ENCODE measurements around the gene NELL1. TPM values are rescaled to one million over a fixed set of nuclear protein-coding genes. Genes with fewer than 3 reads are reported as not detected.

Gene NELL1
- total RNA-seq, 2 donors from 2014 or later, result 0.19 TPM; not detected in 1

DNA sequence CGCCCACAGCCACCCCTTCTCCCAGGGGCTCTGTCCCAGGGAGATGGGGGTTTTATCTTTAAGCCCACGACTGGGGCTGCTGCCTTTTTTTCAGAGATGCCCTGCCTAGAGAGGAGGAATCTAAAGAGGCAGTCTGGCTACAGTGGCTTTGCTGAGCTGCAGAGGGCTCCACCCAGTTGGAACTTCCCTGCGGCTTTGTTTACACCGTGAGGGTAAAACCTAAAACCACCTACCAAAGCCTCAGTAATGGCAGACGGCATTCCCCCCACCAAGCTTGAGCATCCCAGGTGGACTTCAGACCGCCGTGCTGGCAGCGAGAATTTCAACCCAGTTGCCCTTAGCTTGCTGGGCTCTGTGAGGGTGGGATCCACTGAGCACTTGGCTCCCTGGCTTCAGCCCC lies 535.8 kb downstream of the NELL1 start:
- H3K4me1 ChIP-seq, result no peaks in the 10 kb centered on the region
- no peak for DNase-seq
- TF ChIP-seq, protein P1, sequence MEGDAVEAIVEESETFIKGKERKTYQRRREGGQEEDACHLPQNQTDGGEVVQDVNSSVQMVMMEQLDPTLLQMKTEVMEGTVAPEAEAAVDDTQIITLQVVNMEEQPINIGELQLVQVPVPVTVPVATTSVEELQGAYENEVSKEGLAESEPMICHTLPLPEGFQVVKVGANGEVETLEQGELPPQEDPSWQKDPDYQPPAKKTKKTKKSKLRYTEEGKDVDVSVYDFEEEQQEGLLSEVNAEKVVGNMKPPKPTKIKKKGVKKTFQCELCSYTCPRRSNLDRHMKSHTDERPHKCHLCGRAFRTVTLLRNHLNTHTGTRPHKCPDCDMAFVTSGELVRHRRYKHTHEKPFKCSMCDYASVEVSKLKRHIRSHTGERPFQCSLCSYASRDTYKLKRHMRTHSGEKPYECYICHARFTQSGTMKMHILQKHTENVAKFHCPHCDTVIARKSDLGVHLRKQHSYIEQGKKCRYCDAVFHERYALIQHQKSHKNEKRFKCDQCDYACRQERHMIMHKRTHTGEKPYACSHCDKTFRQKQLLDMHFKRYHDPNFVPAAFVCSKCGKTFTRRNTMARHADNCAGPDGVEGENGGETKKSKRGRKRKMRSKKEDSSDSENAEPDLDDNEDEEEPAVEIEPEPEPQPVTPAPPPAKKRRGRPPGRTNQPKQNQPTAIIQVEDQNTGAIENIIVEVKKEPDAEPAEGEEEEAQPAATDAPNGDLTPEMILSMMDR (IDR thresholded peaks at IDR 0.05), result no peak
- no peak overlapping the region for H3K4me3 ChIP-seq
- no peaks in the 10 kb centered on the region for H3K27me3 ChIP-seq
- no peaks in the 10 kb centered on the region for H3K9me3 ChIP-seq
- no peaks in the 10 kb centered on the region for H3K36me3 ChIP-seq
- H3K9ac ChIP-seq (ENCODE audit: low read depth in 2 of 2, low read length in 2 of 2), result no peak overlapping the region
- H3K27ac ChIP-seq, result no peak overlapping the region
- intact Hi-C loops (cut with DNase I), result no loop called here

DNA sequence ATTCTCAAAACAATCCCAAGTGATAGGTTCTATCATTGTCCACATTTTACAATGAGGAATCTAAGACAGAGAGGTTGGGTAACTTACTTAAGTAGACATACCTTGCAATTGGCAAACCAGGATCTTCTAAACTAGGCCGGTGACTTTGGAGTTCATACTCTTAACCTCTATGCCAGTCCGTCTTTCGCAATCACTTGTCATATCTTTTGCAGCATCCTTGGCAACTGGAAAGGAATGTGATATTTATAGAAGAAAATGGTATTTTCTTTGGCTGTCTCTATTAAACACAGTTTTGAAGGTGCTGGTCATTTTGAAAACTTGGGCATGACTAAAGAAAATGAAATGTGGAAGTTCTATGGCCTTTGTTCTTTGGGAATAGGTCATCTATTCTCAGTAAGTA lies 556.5 kb downstream of the NELL1 start:
- H3K36me3 ChIP-seq, result no peaks in the 10 kb centered on the region
- no peak overlapping the region for H3K4me3 ChIP-seq
- H3K9me3 ChIP-seq, result no peaks in the 10 kb centered on the region
- intact Hi-C loops (cut with DNase I), result no loop called here
- H3K9ac ChIP-seq (ENCODE audit: low read depth in 2 of 2, low read length in 2 of 2), result no peak overlapping the region
- no peaks in the 10 kb centered on the region for H3K27me3 ChIP-seq
- H3K4me1 ChIP-seq, result no peaks in the 10 kb centered on the region
- TF ChIP-seq, protein P1 (IDR thresholded peaks at IDR 0.05), result no peak
- no peak for DNase-seq
- H3K27ac ChIP-seq, result no peak overlapping the region

DNA sequence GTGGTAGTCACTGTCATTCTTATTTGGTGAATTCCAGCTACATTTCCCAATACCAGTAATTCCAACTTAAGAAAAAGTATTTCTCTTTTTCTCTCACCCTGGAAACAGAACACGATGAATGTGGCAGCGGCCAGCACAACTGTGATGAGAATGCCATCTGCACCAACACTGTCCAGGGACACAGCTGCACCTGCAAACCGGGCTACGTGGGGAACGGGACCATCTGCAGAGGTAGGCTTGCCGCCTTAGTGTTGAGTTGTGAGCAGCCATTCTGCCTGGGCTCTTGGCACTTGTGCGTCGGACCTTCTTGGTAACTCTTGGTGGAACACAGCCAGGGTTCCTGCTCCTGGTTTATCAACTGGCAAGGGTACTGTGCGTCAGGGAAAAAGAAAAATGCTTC lies 559.8 kb downstream of the NELL1 start:
- Histone ChIP-seq H3K4me1 (no peaks in the 10 kb centered on the region), H3K27me3 (no peaks in the 10 kb centered on the region), H3K27ac (no peak overlapping the region), H3K9me3 (no peaks in the 10 kb centered on the region), H3K4me3 (no peak overlapping the region), H3K9ac (ENCODE audit: low read depth in 2 of 2, low read length in 2 of 2) (no peak overlapping the region), H3K36me3 (no peaks in the 10 kb centered on the region)
- no peak for DNase-seq
- intact Hi-C loops (cut with DNase I), result no loop called here
- TF ChIP-seq, protein P1 (IDR thresholded peaks at IDR 0.05), result no peak

DNA sequence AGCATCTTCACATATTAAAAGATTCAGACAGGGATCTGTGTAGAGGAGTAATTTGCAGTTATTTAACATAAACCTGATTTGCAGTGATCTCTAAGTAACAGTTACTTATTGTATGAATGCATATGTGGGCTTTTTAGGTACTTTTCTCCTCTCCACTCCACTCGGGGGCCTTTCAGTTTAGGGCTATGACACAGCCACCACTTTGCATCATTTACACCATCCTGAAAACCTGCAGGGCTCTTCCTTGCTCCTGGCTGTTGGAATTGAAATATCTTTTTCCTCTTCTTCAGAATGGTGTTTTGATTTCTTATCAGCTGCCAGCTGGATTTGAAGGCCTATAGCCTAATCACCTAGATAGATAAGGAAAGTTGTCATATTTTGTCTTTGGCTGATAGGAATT lies 580.8 kb downstream of the NELL1 start:
- DNase-seq, result no peak
- intact Hi-C loops (cut with DNase I), result no loop called here
- Histone ChIP-seq H3K4me1 (no peaks in the 10 kb centered on the region), H3K4me3 (no peak overlapping the region), H3K27me3 (no peaks in the 10 kb centered on the region), H3K27ac (no peak overlapping the region), H3K9ac (ENCODE audit: low read depth in 2 of 2, low read length in 2 of 2) (no peak overlapping the region), H3K36me3 (no peaks in the 10 kb centered on the region), H3K9me3 (no peaks in the 10 kb centered on the region)
- TF ChIP-seq, protein P1 (IDR thresholded peaks at IDR 0.05), result no peak

DNA sequence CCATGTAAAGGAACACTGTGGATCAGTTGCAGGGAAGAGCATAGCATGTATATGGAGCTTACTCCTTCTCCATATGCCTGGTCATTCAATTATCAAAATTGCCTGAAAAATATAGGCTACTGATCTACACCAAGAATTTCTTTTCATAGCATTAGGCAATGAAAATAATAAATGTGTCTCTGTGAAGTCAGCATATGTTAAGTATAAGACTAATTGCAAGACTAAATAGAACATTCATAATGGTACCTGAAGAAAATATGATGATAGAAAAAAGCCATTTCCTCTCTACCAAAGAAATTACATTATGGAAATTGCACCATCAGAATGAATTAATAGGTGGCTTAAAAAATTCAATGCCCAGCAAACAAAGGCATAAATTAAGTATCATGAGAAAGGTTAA lies 584.7 kb downstream of the NELL1 start:
- intact Hi-C loops (cut with DNase I), result no loop called here
- H3K4me3 ChIP-seq, result no peak overlapping the region
- no peaks in the 10 kb centered on the region for H3K9me3 ChIP-seq
- no peak overlapping the region for H3K9ac ChIP-seq (ENCODE audit: low read depth in 2 of 2, low read length in 2 of 2)
- no peaks in the 10 kb centered on the region for H3K4me1 ChIP-seq
- H3K27me3 ChIP-seq, result no peaks in the 10 kb centered on the region
- no peak overlapping the region for H3K27ac ChIP-seq
- DNase-seq, result no peak
- no peaks in the 10 kb centered on the region for H3K36me3 ChIP-seq
- TF ChIP-seq, protein P1 (IDR thresholded peaks at IDR 0.05), result no peak

DNA sequence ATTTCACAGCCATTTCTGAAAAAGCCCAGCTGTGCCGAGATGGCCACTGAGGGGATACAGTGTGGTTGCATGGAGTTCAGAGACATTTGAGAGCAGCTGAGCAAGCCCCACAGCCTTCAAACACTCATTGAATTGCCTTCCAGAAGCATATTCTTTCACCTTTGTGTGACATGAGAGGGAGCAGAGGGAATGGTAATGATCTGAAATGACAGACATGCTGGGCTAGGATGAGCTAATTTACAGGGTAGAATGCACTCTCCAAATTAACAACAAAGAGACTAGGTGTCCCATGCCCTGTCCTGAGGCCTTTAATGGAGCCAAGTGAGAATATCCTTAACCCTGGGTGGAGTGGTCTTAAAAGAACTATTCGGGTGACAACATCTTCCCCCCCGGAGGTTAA lies 585.4 kb downstream of the NELL1 start:
- Histone ChIP-seq H3K27me3 (no peaks in the 10 kb centered on the region), H3K27ac (no peak overlapping the region), H3K4me1 (no peaks in the 10 kb centered on the region), H3K4me3 (no peak overlapping the region), H3K9ac (ENCODE audit: low read depth in 2 of 2, low read length in 2 of 2) (no peak overlapping the region), H3K36me3 (no peaks in the 10 kb centered on the region), H3K9me3 (no peaks in the 10 kb centered on the region)
- intact Hi-C loops (cut with DNase I), result no loop called here
- TF ChIP-seq, protein P1 (IDR thresholded peaks at IDR 0.05), result no peak
- no peak for DNase-seq

All from colonic mucosa (tissue), 4 donors.